ENCODE data around the gene RGN. TPM values are rescaled to one million over a fixed set of nuclear protein-coding genes. Genes with fewer than 3 reads are reported as not detected.
A peak's percentile ranks its signal among the peaks of the same experiment; 100 is the strongest.
"Not testable (repeated sequence)": the region's sequence is repeated elsewhere in the genome, so short reads cannot be mapped to it uniquely, and the experiment has no call there.

RGN gene
- total RNA-seq: 1.6 and 1.7 TPM in 2 replicates

DNA sequence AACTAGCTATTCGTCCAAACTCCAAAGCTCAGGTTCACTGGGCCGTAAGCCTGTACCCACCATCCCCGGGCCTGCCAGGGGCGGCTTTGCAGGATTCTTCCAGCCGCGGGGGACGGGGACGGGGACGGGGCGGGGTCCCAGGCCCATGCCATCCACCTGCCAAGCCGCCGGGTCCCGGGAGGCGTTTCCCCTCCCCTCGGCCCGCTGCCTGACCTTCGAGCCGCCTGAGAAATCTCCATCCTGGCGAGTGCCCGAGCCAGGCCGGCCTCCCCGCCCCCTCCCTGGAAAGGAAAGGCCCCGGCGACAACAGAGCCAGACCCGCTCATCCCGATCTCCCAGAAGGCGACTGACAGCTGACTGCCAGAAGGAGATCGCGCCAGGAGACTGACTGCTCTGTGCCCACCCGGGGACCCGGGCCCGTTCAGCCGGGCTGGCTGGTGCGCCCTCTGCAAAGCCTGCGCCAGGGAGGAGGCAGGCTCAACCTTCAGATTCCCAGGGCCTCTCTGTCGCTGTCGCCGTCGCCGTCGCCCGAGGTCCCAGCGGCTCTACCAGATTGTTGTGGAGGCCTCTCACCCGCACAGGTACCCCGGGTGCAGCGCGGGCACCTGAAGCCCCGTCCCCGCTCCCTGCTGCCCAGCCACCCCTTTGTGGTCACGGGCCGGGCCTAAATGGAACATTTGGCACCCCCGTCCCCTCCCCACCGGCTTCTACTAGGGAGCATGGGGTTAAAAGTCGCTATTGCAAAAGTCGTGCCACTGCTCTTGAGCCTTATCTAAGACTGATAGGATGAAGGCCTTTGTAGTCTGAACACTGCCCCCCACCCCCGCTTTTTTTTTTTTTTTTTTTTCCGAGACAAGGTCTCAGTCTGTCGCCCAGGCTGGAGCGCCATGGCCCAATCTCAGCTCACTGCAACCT, at the start of gene RGN:
RGN (plus strand) TSS at position 315 of the 915 bp plus-strand sequence. CDS start 2,702 bp downstream, outside the sequence.
- no peak for DNase-seq (ENCODE audit: low read depth)

DNA sequence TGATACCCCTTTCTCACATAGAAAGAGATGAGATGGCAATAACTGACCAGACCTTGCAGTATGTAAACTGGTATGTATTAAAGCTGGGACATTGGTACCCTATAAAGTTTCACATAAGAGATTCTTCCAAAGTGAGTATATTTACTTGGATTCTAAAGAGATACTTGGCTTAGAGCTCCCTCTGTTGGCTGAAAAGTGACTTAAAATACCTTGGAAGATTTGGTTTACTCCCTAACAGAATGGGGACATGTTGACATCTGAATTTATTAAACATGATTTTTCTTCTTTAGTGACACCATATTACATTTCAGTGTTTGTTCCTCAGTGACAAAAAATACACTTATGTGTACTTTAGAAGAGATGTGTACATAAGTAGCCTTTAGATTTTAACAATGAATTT, 47.9 kb upstream of the RGN start:
- DNase-seq (ENCODE audit: low read depth): peak; percentile 64

DNA sequence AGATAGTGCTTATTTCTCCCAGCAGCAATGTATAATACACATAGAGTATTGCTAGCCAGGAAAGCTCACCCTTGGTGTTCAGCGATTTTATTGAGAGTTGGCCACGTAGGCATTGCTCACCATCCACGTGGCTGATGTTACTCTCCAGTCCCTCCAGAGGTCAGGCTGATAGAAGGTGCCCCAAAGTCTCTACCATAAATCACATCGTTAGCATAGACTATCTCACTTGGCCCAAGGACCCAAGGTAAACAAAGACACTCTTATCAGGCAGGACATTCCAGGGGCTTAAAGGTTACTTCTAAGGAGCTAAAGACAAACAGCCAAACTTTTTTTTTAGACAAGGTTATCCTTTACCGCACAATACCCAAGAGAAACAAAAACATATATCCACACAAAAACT, 30.3 kb upstream of the RGN start:
- DNase-seq (ENCODE audit: low read depth): no peak

DNA sequence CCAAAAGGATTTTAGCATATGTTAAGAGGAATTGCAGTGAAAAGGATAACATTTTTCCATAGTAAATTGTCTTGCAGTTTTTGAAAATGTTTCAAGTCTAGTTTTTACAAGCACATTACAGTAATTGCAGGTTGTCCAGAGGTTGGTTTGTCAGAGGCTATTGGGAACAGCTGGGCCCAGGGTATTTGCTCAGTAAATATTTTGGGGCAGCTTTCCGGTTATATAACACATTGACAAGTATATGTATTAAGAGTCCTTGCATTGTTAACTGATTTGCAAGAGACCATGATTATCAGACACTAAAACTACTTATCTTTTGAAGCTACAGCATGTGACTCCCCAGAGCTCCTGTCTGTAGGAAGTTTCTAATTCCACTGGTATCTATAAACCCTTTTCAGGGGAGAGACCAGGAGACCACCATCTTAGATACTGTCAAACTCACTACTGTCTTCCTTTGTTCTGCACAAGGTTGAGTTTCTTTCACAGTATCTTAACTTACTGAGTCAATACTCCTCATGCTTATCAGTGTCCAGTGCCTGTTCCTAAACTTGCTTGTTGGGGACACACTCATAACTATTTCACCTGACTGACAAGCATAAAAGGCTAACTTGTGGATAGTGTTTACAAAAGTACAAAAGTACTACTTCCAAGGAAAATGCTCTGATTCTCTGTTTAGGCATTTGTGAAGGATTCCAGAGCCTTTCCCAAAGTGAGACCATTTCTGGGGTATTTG, 18.9 kb upstream of the RGN start:
- DNase-seq (ENCODE audit: low read depth): no peak

DNA sequence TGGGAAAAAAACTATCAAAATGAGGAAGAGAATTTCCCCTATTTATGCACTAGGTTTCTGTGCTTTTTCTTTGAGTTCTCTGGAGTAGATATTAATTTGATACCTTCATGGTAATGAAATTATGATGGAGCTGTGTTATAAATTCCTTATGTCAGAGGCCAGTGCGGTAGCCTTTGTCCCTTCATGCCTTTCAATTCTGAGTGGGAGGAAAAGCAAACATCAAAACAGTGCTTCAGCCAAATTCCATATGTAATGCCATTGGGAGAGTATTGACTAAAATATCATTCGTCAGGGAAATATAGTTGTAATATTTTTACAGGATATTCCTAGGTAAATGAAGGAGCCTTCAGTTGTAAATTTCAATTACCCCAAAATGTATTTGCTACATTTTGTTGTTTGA, 17.5 kb upstream of the RGN start:
- no peak for DNase-seq (ENCODE audit: low read depth)

DNA sequence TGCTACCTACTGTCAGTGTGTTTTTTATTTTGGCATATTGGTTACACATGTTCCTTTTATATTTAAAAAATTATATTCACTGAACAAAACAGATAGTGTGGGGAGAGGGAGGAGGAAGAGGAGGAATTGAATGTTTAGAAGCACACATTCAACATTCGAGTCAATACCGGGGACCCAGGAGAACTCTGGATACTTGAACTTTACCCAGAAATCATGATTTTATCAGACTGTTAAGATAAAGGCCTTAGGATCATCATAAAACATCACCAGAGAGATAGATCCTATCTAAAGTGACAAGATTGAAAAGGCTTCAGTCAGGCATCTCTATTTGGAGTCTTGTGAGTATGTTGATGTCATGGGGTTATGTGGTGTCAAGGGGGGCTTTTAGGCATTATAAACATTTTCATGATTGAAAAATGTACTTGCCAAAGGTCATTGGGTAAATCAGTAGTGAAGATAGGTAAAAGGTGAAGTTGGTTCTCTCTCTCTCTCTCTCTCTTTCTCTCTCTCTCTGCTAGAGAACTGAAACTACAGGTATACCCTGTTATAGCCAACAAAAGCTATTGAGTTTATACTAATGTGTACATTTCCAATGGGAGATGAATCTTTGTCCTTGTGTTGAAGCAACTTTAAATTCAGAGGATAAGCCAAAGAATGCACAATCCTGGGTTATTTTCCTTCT, 16.9 kb upstream of the RGN start:
- DNase-seq (ENCODE audit: low read depth): no peak

DNA sequence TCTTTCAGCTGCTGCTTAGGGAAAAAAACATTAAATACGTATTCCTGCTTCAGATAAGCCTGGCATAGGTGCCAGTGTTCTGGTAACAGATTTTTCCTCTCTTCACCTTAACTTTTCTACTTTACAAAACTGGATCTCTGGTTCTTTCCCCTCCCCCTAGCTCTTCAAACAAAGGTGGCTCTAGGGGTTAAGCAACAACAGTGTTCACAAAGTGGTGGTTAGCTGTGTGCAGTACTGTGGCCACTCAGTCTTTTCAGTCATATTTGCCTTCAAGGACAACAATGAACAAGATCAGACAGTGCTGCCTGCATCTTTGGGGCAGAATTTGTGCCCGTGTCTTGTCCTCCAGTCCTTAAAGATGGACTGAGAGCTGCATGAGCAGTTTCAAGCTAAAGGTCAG, 15.1 kb upstream of the RGN start:
- DNase-seq (ENCODE audit: low read depth): no peak

DNA sequence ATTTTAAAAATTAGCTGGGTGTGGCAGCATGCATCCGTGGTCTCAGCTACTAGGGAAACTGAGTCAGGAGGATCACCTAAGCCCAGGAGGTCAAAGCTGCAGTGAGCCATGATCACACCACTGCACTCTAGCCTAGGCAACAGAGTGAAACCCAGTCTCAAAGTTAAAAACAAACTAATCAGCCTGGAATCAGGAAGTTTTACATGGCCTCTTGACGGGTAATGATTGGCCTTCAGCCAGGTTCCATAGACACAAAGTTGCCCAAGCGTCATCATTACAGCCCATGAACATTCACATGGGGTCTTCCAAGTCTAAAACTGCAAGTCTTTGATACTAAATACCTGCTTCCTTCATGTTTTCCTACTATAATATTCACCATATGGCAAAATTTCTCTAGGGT, 10.0 kb upstream of the RGN start:
- DNase-seq (ENCODE audit: low read depth): no peak

DNA sequence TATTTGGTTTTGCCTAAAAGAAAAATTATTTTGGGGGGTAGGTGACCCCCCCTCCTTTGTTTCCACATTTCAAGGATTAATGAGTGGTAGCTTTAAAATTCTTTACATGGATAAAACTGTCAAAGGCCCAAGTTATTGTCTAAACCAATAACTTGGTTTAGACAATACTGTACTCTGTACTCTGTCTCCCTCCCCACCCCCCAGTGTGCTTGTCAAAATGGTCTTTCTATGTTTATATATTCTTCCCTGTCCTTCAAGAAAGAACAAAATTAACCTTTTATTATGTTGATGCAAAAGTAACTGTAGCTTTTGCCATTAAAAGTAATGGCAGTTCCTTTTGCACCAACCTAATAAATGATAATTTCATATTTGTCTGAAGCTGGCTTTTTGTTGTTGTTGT, 9.5 kb upstream of the RGN start:
- no peak for DNase-seq (ENCODE audit: low read depth)

DNA sequence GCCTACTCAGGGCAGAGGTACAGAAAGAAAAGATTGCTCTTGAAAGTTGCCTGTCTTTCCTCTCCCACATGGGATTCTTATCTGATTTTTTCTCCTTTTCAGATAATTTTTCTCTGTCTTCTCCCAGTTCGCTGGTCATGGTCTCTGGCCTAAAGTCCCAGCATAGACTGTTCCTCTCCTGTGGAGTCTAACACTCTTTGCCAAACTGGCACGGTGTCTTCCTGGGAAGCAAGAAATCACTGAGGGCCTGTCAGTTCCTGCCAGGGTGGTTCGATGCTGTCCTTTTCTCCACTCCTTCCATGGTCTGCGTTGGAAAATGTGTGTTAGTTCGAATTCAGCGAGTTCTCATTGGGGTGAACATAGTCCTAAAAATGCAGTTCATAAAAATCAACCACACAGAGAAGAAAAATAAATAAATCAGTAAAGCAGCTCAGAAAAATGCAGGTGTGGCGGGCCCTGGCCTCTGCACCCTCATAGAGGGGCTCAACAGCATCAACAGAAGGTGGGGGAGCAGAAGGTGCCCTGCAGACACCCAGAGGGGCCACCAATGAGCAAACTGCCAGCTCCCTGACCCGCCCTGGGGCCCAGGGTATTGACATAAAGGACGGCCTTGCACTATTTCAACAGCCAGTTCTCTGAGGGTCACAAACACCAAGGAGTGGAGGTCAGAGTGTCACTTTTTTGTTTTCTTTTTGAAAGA, 2.1 kb downstream of the RGN start:
- DNase-seq (ENCODE audit: low read depth): no peak

DNA sequence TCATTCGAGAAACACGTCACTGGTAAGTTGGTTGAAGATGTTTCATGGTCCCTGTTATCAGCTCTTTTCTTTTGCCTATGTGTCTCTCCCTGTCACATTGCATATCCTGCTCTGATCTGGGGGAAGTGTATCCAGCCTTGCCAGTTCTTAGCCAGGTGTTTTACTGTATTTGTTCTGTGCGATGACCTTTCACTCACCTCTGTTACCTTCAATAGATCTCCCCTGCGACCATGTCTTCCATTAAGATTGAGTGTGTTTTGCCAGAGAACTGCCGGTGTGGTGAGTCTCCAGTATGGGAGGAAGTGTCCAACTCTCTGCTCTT, 2.6 kb downstream of the RGN start:
- no peak for DNase-seq (ENCODE audit: low read depth)

DNA sequence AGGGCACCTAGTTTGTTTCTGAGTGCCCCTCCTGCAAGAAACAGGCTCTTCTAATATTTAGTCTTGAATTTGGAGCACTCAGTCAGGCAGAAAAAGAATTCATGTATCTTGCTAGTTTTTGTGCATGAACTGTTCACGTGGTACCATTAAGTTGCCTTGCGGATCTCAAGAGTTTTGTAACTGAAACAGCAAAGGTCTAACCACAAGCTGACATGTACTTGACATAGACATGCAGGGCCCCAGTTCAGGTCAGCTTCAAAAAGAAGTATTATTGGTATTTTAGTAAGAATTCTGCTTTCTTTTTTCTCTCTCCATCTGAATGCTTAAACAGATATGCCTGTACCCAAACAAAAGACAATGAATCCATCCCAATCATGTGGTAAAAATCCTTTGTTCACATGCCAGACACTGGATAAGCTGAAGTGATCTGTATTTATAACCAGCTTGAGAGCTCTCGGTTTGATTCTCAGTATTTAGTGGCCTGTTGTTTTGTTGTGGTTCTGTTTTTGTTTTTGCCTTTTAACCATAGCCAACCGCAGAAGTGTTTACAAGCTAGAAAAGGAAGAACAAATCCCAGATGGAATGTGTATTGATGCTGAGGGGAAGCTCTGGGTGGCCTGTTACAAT, 13.0 kb downstream of the RGN start:
- DNase-seq (ENCODE audit: low read depth): peak; percentile 59

DNA sequence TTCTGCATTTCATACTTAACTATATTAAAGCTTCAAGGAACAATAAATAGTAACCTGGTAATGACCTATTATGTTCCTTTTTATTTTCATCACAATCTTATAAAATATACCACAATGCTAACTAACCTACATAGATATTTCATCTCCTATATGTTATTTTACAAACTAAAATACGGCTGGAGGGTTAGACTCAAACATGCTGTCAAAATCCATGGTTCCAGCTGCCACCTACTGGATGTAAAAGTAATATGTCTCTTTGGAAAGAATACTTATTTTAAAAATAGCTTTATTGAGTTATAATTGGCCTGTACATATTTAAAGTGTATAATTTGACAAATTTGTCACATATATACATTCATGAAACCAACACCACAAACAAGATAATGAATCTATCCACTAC, 15.0 kb downstream of the RGN start:
- DNase-seq (ENCODE audit: low read depth): peak; percentile 13

DNA sequence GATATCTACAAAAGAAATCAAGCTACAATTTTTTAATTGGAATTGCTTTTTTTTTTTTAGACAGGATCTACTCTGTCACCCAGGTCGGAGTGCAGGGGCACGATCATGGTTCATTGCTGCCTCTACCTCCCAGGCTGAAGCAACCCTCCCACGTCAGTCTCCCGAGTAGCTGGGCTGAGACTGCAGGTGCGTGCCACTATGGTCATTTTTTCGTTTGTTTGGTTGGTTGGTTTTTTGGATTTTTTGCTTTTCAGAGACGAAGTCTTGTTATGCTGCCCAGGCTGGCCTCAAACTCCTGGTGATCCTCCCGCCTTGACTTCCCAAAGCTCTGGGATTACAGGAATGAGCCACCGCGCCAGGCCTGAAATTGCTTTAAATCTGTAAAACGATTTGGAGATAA, 15.6 kb downstream of the RGN start:
- DNase-seq (ENCODE audit: low read depth): no peak

DNA sequence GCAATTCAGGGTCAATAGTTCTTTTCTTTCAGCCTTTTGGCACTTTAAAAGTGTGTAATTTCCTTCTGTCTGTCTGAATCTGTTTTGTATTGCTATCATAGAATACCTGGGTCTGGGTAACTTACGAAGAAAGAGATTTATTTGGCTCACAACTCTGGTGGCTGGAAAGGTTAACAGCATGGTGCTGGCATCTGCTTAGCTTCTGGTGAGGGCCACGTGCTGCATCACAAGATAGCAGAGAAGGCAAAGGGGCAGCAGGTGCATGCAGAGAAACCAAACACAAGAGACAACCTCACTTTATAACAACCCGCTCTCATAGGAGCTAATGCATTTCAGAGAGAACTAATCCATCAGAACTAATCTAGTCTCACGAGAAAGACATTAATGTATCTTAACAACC, 18.8 kb downstream of the RGN start:
- DNase-seq (ENCODE audit: low read depth): no peak

DNA sequence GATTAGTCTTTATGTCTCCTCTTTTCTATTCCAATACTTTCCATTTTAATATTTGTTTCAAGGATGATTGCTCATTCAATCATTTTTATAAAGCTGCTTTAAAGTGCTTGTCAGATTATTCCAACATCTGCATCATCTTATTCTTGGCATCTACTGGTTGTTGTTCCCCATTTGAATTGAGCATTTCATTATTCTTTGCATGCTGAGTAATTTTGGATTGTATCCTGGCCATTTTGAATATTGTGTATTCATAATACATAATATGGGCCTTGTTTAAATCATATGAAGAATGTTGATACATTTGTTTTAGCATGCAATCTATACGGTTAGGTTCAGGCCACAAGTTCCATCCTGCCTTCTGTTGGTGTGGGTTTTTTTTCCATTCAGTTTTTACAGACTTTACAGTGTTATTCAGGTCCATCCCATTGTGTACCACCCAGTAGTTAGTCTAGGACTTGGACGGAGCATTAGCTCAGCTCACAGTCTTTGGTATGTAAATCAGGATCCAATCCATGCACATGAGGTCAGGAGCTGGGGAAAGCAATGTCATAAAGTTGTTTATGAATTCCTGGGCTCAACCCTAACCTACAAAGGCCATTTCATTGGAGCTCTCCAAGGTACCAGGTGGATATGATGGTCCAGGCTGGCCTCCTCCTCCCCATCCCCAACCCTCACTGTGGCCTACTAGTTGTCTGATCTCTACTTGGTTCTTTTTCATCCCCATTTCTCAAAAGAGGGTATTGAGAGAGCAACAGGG, 20.3 kb downstream of the RGN start:
- no peak for DNase-seq (ENCODE audit: low read depth)

DNA sequence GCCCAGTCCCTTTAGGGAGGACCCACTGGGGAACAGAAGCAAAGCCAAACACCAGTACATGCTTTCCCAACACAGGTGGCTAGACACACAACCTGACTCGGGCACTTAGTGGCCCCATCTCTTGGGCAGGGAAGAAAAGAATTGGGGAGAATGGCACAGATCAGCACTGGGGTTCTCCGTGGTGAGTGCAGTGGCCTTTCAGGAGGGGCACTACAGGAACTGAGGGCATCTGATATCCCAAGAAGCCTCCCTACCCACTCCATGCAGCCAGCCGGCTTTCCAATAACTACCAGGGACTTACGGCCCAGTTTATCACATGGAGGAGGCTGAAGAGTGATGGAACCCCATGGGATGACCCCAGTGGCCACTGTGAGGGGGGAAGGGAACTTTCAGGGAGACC, 23.0 kb downstream of the RGN start:
- DNase-seq (ENCODE audit: low read depth): no peak

DNA sequence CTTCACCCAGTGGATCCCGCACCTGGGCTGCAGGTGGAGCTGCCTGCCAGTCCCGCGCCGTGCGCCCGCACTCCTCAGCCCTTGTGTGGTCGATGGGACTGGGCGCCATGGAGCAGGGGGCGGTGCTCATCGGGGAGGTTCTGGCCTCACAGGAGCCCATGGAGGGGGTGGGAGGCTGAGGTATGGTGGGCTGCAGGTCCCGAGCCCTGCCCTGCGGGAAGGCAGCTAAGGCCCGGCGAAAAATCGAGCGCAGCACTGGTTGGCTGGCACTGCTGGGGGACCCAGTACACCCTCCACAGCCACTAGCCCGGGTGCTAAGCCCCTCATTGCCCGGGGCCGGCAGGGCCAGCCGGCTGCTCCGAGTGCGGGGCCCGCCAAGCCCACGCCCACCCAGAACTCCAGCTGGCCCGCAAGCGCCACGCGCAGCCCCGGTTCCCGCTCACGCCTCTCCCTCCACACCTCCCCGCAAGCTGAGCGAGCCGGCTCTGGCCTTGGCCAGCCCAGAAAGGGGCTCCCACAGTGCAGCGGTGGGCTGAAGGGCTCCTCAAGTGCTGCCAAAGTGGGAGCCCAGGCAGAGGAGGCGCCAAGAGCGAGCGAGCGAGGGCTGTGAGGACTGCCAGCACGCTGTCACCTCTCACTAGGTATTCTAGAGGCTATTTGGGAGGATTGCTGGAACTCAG, 32.8 kb downstream of the RGN start:
- not testable (repeated sequence) for DNase-seq (ENCODE audit: low read depth)

DNA sequence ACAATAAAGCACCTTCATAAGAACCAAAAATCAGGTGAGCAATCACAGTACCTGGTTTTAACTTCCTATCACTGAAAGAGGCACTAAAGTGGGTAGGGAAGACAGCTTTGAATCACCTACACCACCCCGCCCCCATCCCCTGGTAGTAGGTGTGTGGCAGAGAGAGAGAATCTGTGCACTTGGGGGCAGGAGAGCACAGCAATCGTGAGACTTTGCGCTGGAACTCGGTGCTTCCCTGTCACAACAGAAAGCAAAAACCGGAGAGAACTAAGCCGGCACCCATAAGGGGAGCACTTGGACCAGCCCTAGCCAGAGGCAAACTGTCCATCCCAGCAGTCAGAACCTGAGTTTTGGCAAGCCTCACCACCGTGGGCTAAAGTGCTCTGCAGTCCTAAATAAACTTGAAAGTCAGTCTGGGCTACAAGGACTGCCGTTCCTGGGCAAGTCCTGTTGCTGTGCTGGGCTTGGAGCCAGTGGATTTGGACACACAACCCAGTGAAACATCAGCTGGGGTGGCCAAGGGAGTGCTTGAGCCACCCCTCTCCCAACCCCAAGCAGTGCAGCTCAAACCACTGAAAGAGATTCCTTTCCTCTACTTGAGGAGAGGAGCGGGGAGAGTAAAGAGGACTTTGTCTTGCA, 34.2 kb downstream of the RGN start:
- peak; percentile 28 for DNase-seq (ENCODE audit: low read depth)

Measured in renal cortical epithelial cell (primary cell).